Sigmoid colon (tissue), 7 donors: Measurements from ENCODE around the gene CABLES1. TPM values are rescaled to one million over a fixed set of nuclear protein-coding genes. Genes with fewer than 3 reads are reported as not detected.

Source experiments
- DNase-seq: peaks from one replicate; pipeline ENCODE4 v3.0.0-alpha.2; 2019
- H3K27ac ChIP-seq, 4 donors: fragments of 200-600 bp; sonication (generic); one replicate each; pipeline ENCODE4 v1.5.1; 2016 to 2019; ENCODE audit warnings: mild to moderate bottlenecking in 1 of 4
- H3K27me3 ChIP-seq, 3 donors: fragments of 200-600 bp; sonication (generic); one replicate each; pipeline ENCODE4 v1.5.1; 2019; ENCODE audit warnings: mild to moderate bottlenecking in 1 of 3
- H3K36me3 ChIP-seq, 4 donors: fragments of 200-600 bp; sonication (generic); one replicate each; pipeline ENCODE4 v1.5.1; 2016 to 2019
- H3K4me1 ChIP-seq, 4 donors: fragments of 200-600 bp; sonication (generic); one replicate each; pipeline ENCODE4 v1.5.1; 2017 to 2019
- H3K4me3 ChIP-seq, 4 donors: fragments of 200-600 bp; sonication (generic); one replicate each; pipeline ENCODE4 v1.5.1; 2017 to 2019; ENCODE audit warnings: mild to moderate bottlenecking in 2 of 4, moderate library complexity in 1 of 4
- H3K9me3 ChIP-seq, 4 donors: fragments of 200-600 bp in 3 of 4; sonication (generic) in 3 of 4; one replicate each; pipeline versions ENCODE4 v1.5.1 to v1.6.1; 2013 to 2019
- EP300 ChIP-seq, 4 donors: sonication (generic); formaldehyde crosslinking; IDR thresholded peaks; one replicate each; pipeline ENCODE4 v1.6.1; 2017; ENCODE audit warnings: antibody characterized with exemption in 4 of 4
- POLR2A ChIP-seq, 2 donors: fragments of 450-650 bp; IDR thresholded peaks; one replicate each; pipeline ENCODE4 v1.6.1; 2016; ENCODE audit warnings: antibody characterized with exemption in 2 of 2, mild to moderate bottlenecking in 2 of 2, moderate library complexity in 2 of 2
- POLR2AphosphoS5 ChIP-seq, 4 donors: sonication (generic); formaldehyde crosslinking; IDR thresholded peaks; one replicate each; pipeline ENCODE4 v1.6.1; 2017; ENCODE audit warnings: antibody characterized with exemption in 4 of 4
- WGBS, 2 donors: extraction: QIAGEN DNeasy Blood & Tissue Kit; methylation state at CpG; one replicate each; pipeline ENCODE4 v1.1.7; 2013; 5-methylcytosine and 5-hydroxymethylcytosine counted together
- intact Hi-C: fragments of 100-400 bp; cut with DNase I; formaldehyde crosslinking; loops from one replicate; pipeline ENCODE4 v1.15.1; 2023
- polyA plus RNA-seq, 3 donors: library from polyadenylated mRNA; stranded (reverse); fragments of 200-250 nt; gene quantifications; one replicate each; pipeline ENCODE4 v1.2.3, GENCODE V29; 2013
- total RNA-seq, 4 donors: library from RNA; depleted of rRNA; stranded (reverse); fragments of >200 nt; gene quantifications; one replicate each; pipeline ENCODE4 v1.1.0, GENCODE V29; 2016
- TF ChIP-seq, protein P1 (sequence below), 4 experiments: fragments of 450-650 bp in 3 of 4; fragments of 200-600 bp in 1 of 4; IDR thresholded peaks; one replicate each; pipeline ENCODE4 v1.5.1; 2016 to 2019; ENCODE audit warnings: antibody characterized with exemption in 4 of 4, mild to moderate bottlenecking in 3 of 4, moderate library complexity in 2 of 4
- donor health status: healthy with polysubstance abuse.
- donor health status: Bipolar disorder and iron deficiency.
- donor health status: healthy.

CABLES1 gene
- total and polyA plus RNA-seq, 7 donors, result 1.9 to 7.2 (median 3.9) TPM

DNA sequence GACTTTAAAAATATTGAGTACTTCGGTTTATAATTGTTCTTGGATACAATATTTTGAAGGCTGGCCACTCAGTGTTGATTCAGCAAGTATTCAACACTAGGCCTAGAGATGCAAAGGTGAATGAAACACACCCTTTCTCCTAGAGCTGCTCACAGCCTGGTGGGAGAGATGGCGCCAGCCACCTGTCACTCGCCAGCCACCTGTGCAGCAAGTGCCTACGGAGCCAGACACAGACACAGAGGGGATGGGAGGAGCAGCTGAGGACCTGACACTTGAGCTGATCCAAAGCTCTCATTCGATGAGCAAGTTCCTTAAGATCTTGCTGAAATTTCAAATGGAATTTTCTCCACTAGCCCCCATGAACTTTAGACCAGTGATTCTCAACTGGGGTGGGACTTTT is 166.7 kb downstream of the CABLES1 start:
- H3K9me3 ChIP-seq, result no peaks in the 10 kb centered on the region
- H3K4me1 ChIP-seq, result no peaks in the 10 kb centered on the region
- TF ChIP-seq EP300 (IDR thresholded peaks at IDR 0.05), result no peak
- TF ChIP-seq, protein P1, sequence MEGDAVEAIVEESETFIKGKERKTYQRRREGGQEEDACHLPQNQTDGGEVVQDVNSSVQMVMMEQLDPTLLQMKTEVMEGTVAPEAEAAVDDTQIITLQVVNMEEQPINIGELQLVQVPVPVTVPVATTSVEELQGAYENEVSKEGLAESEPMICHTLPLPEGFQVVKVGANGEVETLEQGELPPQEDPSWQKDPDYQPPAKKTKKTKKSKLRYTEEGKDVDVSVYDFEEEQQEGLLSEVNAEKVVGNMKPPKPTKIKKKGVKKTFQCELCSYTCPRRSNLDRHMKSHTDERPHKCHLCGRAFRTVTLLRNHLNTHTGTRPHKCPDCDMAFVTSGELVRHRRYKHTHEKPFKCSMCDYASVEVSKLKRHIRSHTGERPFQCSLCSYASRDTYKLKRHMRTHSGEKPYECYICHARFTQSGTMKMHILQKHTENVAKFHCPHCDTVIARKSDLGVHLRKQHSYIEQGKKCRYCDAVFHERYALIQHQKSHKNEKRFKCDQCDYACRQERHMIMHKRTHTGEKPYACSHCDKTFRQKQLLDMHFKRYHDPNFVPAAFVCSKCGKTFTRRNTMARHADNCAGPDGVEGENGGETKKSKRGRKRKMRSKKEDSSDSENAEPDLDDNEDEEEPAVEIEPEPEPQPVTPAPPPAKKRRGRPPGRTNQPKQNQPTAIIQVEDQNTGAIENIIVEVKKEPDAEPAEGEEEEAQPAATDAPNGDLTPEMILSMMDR (IDR thresholded peaks at IDR 0.05), result no peak
- H3K36me3 ChIP-seq, result no peaks in the 10 kb centered on the region
- H3K27me3 ChIP-seq, result no peaks in the 10 kb centered on the region
- no peak for DNase-seq
- WGBS, 2 donors, result 89 to 91% methylated on average over 5 of the region's 5 CpGs
- intact Hi-C loops, result no loop called here
- no peak overlapping the region for H3K27ac ChIP-seq
- no peak overlapping the region for H3K4me3 ChIP-seq

DNA sequence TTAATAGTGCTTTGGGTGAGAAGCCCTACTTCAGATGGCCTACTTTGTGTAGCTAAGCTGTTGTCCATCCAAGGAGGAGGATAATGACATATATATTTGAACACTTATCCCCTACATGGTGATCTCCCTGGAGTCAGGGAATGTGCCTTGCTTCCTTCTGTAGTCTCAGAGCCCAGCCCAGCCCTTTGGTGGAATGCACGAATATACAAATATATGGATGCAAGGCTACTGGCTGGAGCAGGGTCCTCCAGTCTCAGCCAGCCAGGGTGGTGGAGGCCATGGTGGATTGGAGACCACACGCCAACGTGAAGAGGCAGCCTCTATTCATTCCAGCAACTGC is 167.2 kb downstream of the CABLES1 start:
- TF ChIP-seq POLR2AphosphoS5 (IDR thresholded peaks at IDR 0.05), result no peak
- TF ChIP-seq, protein P1 (IDR thresholded peaks at IDR 0.05), result no peak
- intact Hi-C loops, result no loop called here
- Histone ChIP-seq H3K4me1 (no peaks in the 10 kb centered on the region), H3K9me3 (no peaks in the 10 kb centered on the region), H3K4me3 (no peak overlapping the region), H3K27ac (no peak overlapping the region), H3K27me3 (no peaks in the 10 kb centered on the region), H3K36me3 (no peaks in the 10 kb centered on the region)
- no peak for DNase-seq
- 92 to 94% methylated on average over 3 of the region's 3 CpGs for WGBS, 2 donors

- intact Hi-C loops, result no loop called here
- TF ChIP-seq POLR2AphosphoS5 (IDR thresholded peaks at IDR 0.05), result no peak
- TF ChIP-seq EP300 (IDR thresholded peaks at IDR 0.05), result no peak
- TF ChIP-seq, protein P1 (IDR thresholded peaks at IDR 0.05), result no peak
- H3K27me3 ChIP-seq, result no peaks in the 10 kb centered on the region
- no peak overlapping the region for H3K27ac ChIP-seq
- 83 to 91% methylated on average over 8 of the region's 8 CpGs for WGBS, 2 donors
- no peaks in the 10 kb centered on the region for H3K4me1 ChIP-seq
- no peaks in the 10 kb centered on the region for H3K9me3 ChIP-seq
- no peak for DNase-seq
- no peaks in the 10 kb centered on the region for H3K36me3 ChIP-seq
- H3K4me3 ChIP-seq, result no peak overlapping the region
Measured at GRCh38 chr18:23302851-23303527, 167.7 kb downstream of the CABLES1 start.

GRCh38 chr18:23306822-23307221 is 171.5 kb downstream of the CABLES1 start:
- DNase-seq, result no peak
- no peaks in the 10 kb centered on the region for H3K27me3 ChIP-seq
- H3K27ac ChIP-seq, result no peak overlapping the region
- 73 to 90% methylated on average over 6 of the region's 6 CpGs for WGBS, 2 donors
- intact Hi-C loops, result no loop called here
- no peak overlapping the region for H3K4me3 ChIP-seq
- no peaks in the 10 kb centered on the region for H3K4me1 ChIP-seq
- TF ChIP-seq, protein P1 (IDR thresholded peaks at IDR 0.05), result no peak
- TF ChIP-seq EP300 (IDR thresholded peaks at IDR 0.05) (no peak), POLR2AphosphoS5 (IDR thresholded peaks at IDR 0.05) (no peak), POLR2A (IDR thresholded peaks at IDR 0.05) (no peak)
- H3K36me3 ChIP-seq, result no peaks in the 10 kb centered on the region
- no peaks in the 10 kb centered on the region for H3K9me3 ChIP-seq
